C4-2B (cell line): Measurements from ENCODE around the gene RIMKLB.

Source experiments
- ZFX ChIP-seq: fragments of 450-650 bp; IDR thresholded peaks from 2 replicates; pipeline ENCODE4 v1.6.1; 2017
- TF ChIP-seq, protein P1 (sequence below): fragments of 450-650 bp; conservative IDR thresholded peaks from 2 replicates; pipeline ENCODE4 v1.5.1; 2017; ENCODE audit warnings: mild to moderate bottlenecking

DNA sequence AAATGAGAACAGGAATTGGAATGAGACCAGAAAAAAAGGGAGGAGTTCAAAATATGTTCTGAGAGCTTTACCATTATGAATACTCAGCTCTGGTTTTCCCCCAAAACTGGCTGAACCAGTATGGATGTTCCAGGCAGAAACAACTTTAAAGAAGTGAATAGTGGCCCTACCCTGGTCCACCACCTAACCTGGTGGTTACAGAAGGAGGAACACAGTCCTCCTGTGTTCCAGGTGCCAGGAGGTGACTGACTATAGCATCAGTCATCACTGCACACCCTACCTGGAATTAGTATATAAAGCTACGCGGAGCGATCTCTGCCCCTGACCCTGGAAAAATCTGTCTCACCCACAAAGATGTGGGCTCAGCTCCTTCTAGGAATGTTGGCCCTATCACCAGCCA is 124.5 kb downstream of the RIMKLB start, which contains the start of gene A2ML1:
- TF ChIP-seq, protein P1, sequence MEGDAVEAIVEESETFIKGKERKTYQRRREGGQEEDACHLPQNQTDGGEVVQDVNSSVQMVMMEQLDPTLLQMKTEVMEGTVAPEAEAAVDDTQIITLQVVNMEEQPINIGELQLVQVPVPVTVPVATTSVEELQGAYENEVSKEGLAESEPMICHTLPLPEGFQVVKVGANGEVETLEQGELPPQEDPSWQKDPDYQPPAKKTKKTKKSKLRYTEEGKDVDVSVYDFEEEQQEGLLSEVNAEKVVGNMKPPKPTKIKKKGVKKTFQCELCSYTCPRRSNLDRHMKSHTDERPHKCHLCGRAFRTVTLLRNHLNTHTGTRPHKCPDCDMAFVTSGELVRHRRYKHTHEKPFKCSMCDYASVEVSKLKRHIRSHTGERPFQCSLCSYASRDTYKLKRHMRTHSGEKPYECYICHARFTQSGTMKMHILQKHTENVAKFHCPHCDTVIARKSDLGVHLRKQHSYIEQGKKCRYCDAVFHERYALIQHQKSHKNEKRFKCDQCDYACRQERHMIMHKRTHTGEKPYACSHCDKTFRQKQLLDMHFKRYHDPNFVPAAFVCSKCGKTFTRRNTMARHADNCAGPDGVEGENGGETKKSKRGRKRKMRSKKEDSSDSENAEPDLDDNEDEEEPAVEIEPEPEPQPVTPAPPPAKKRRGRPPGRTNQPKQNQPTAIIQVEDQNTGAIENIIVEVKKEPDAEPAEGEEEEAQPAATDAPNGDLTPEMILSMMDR: no peak
- no peak for TF ChIP-seq ZFX
